Ascending aorta (tissue), 2 donors: Measurements from ENCODE around the gene PPM1E. TPM values are rescaled to one million over a fixed set of nuclear protein-coding genes. Genes with fewer than 3 reads are reported as not detected.

Experiments used
- DNase-seq, 2 donors: peaks; one replicate each; pipeline ENCODE4 v3.0.0-alpha.2; 2019; ENCODE audit warnings: low spot score in 2 of 2
- H3K27ac ChIP-seq, 2 donors: fragments of 200-600 bp; sonication (generic); one replicate each; pipeline ENCODE4 v1.5.1; 2016 to 2017; ENCODE audit warnings: mild to moderate bottlenecking in 1 of 2
- H3K27me3 ChIP-seq: fragments of 200-600 bp; sonication (generic); one replicate; pipeline ENCODE4 v1.5.1; 2017
- H3K36me3 ChIP-seq, 2 donors: fragments of 200-600 bp; sonication (generic); one replicate each; pipeline ENCODE4 v1.5.1; 2016
- H3K4me1 ChIP-seq, 2 donors: fragments of 200-600 bp; sonication (generic); one replicate each; pipeline ENCODE4 v1.5.1; 2016 to 2017; ENCODE audit warnings: mild to moderate bottlenecking in 1 of 2
- H3K4me3 ChIP-seq, 2 donors: fragments of 200-600 bp; sonication (generic); one replicate each; pipeline ENCODE4 v1.5.1; 2016 to 2017; ENCODE audit warnings: mild to moderate bottlenecking in 1 of 2
- H3K9me3 ChIP-seq, 2 donors: fragments of 200-600 bp; sonication (generic); one replicate each; pipeline ENCODE4 v1.5.1; 2016
- CTCF ChIP-seq, 3 experiments: fragments of 200-600 bp in 2 of 3; fragments of 450-650 bp in 1 of 3; sonication (generic) in 2 of 3; IDR thresholded peaks; one replicate each; pipeline ENCODE4 v1.5.1; 2016 to 2019; ENCODE audit warnings: antibody characterized with exemption in 3 of 3, mild to moderate bottlenecking in 1 of 3, moderate library complexity in 1 of 3
- intact Hi-C: fragments of 100-400 bp; cut with DNase I; formaldehyde crosslinking; loops from one replicate; pipeline ENCODE4 v1.15.1; 2023
- total RNA-seq: library from RNA; depleted of rRNA; stranded (reverse); fragments of >200 nt; gene quantifications from one replicate; pipeline ENCODE4 v1.1.0, GENCODE V29; 2016

PPM1E gene
- total RNA-seq, 1 donor from 2014 or later = 0.11 TPM

- DNase-seq = no peak
- H3K27ac ChIP-seq = no peak overlapping the region
- intact Hi-C loops = no loop called here
- TF ChIP-seq CTCF (IDR thresholded peaks at IDR 0.05) = no peak
- H3K9me3 ChIP-seq = no peaks in the 10 kb centered on the region
- H3K4me1 ChIP-seq = no peaks in the 10 kb centered on the region
- H3K36me3 ChIP-seq = peaks cover 6 to 13% of the 10 kb centered on the region in 2 donors
- no peak overlapping the region for H3K4me3 ChIP-seq
- H3K27me3 ChIP-seq = no peaks in the 10 kb centered on the region
These were observed 247.2 kb downstream of the PPM1E start for GRCh38 chr17:59002848-59003247.

GRCh38 chr17:59003860-59004259 lies 248.2 kb downstream of the PPM1E start:
- no peak overlapping the region for H3K4me3 ChIP-seq
- H3K27me3 ChIP-seq = no peaks in the 10 kb centered on the region
- no peaks in the 10 kb centered on the region for H3K9me3 ChIP-seq
- no peaks in the 10 kb centered on the region for H3K4me1 ChIP-seq
- intact Hi-C loops = loop anchor here (2.0 kb wide), 2 partner anchors 293 to 485 kb away; no protein-coding TSS in a partner anchor
- H3K27ac ChIP-seq = no peak overlapping the region
- no peak for DNase-seq
- peaks cover 6 to 13% of the 10 kb centered on the region in 2 donors for H3K36me3 ChIP-seq
- TF ChIP-seq CTCF (IDR thresholded peaks at IDR 0.05) = no peak

GRCh38 chr17:59004338-59005111 lies 248.9 kb downstream of the PPM1E start:
- DNase-seq = peak in 1 of 2 donors; percentile 78
- intact Hi-C loops = loop anchor here (2.0 kb wide), 2 partner anchors 294 to 486 kb away; no protein-coding TSS in a partner anchor
- Histone ChIP-seq H3K27ac (no peak overlapping the region), H3K36me3 (peaks cover 6 to 10% of the 10 kb centered on the region in 2 donors), H3K9me3 (no peaks in the 10 kb centered on the region), H3K4me3 (no peak overlapping the region), H3K27me3 (no peaks in the 10 kb centered on the region), H3K4me1 (no peaks in the 10 kb centered on the region)
- peak; percentile 79 to 93 (median 91) for TF ChIP-seq CTCF (IDR thresholded peaks at IDR 0.05)

GRCh38 chr17:59007995-59008394 lies 252.3 kb downstream of the PPM1E start:
- no peak overlapping the region for H3K27ac ChIP-seq
- intact Hi-C loops = no loop called here

GRCh38 chr17:59008737-59009136 lies 253.1 kb downstream of the PPM1E start:
- Histone ChIP-seq H3K4me3 (no peak overlapping the region), H3K27ac (no peak overlapping the region), H3K27me3 (no peaks in the 10 kb centered on the region), H3K9me3 (no peaks in the 10 kb centered on the region), H3K4me1 (no peaks in the 10 kb centered on the region), H3K36me3 (peaks cover 10 to 23% of the 10 kb centered on the region in 2 donors)
- intact Hi-C loops = no loop called here
- TF ChIP-seq CTCF (IDR thresholded peaks at IDR 0.05) = no peak
- DNase-seq = no peak

More at GRCh38 chr17:59007995-59008394, 252.3 kb downstream of the PPM1E start:
- Histone ChIP-seq H3K27me3 (no peaks in the 10 kb centered on the region), H3K4me3 (no peak overlapping the region), H3K36me3 (peaks cover 10 to 23% of the 10 kb centered on the region in 2 donors), H3K9me3 (no peaks in the 10 kb centered on the region), H3K4me1 (no peaks in the 10 kb centered on the region)
- no peak for DNase-seq
- no peak for TF ChIP-seq CTCF (IDR thresholded peaks at IDR 0.05)
